GM12878 (cell line): ENCODE measurements around the gene OCA2. TPM values are rescaled to one million over a fixed set of nuclear protein-coding genes. Genes with fewer than 3 reads are reported as not detected.

Source experiments
- ATAC-seq: fragments of 200-7000 bp; cut with Tn5 transposase; 3 replicates; pipeline ENCODE4 v1.9.1; 2020; ENCODE audit warnings: mild to moderate bottlenecking, moderate library complexity
- BruUV-seq: library from RNA; stranded (reverse); fragments of 400-500 nt; replicated peaks from 2 replicates; lab custom pipeline; 2021; lab: Mats Ljungman, UMichigan
- CTCF ChIA-PET: fragments of 300-600 bp; sonication (Branson Sonifier 250); formaldehyde crosslinking; extraction: SDS; loops from one replicate; lab custom pipeline; 2021; ENCODE audit warnings: inconsistent platforms; lab: Yijun Ruan, JAX
- POLR2A ChIA-PET: fragments of 350-600 bp; formaldehyde crosslinking; extraction: SDS; loops from one replicate; lab custom pipeline; 2021; ENCODE audit warnings: inconsistent platforms; lab: Charles Lee
- RAD21 ChIA-PET: fragments of 300-600 bp; sonication (Branson Sonifier 250); formaldehyde crosslinking; loops from one replicate; lab custom pipeline; 2023; ENCODE audit warnings: antibody characterized with exemption; ENCODE audit not compliant: unreplicated experiment; lab: Charles Lee
- SMC1A ChIA-PET: fragments of 300-600 bp; sonication (Branson Sonifier 250); formaldehyde crosslinking; loops from one replicate; lab custom pipeline; 2023; ENCODE audit not compliant: unreplicated experiment, uncharacterized antibody; lab: Charles Lee
- DNase-seq: peaks from one replicate; pipeline ENCODE4 v3.0.0-alpha.2; 2011; ENCODE audit warnings: low read depth, low spot score
- FAIRE-seq: peaks from 3 replicates; lab custom pipeline; 2011; peaks lifted over from hg19 to GRCh38; lab: Jason Lieb, UNC
- H2AFZ ChIP-seq: 2 replicates; pipeline ENCODE4 v1.6.0; 2011; ENCODE audit warnings: low read depth, low read length, control low read depth; ENCODE audit not compliant: control insufficient read depth
- H3K27ac ChIP-seq: 2 replicates; pipeline ENCODE4 v1.5.1; 2011; ENCODE audit warnings: control low read depth; ENCODE audit not compliant: control insufficient read depth, insufficient read depth
- H3K27me3 ChIP-seq, 2 experiments: replicated peaks in 1 of 2; 2 replicates each; pipeline versions ENCODE4 v1.6.0 to v1.6.1; 2011; ENCODE audit warnings: low read length in 1 of 2; ENCODE audit not compliant: control insufficient read depth in 2 of 2, insufficient read depth in 2 of 2
- H3K36me3 ChIP-seq, 2 experiments: 2 replicates each; pipeline ENCODE4 v1.5.1; 2011; ENCODE audit warnings: low read length in 1 of 2; ENCODE audit not compliant: control insufficient read depth in 2 of 2, insufficient read depth in 2 of 2
- H3K4me1 ChIP-seq: 2 replicates; pipeline ENCODE4 v1.6.1; 2011; ENCODE audit warnings: mild to moderate bottlenecking, low read length, moderate library complexity, mixed read lengths; ENCODE audit not compliant: control insufficient read depth, insufficient read depth
- H3K4me2 ChIP-seq: 2 replicates; pipeline ENCODE4 v1.6.0; 2011; ENCODE audit warnings: control low read depth; ENCODE audit not compliant: control insufficient read depth, insufficient read depth
- H3K4me3 ChIP-seq: fragments of 200-600 bp; sonication (generic); 2 replicates; pipeline ENCODE4 v1.5.1; 2016
- H3K79me2 ChIP-seq: 2 replicates; pipeline ENCODE4 v1.6.0; 2011; ENCODE audit warnings: low read length; ENCODE audit not compliant: control insufficient read depth, insufficient read depth
- H3K9ac ChIP-seq: 2 replicates; pipeline ENCODE4 v1.8.0; 2011; ENCODE audit warnings: low read length, control low read depth, mixed read lengths; ENCODE audit not compliant: control insufficient read depth, insufficient read depth
- H3K9me3 ChIP-seq: replicated peaks from 3 replicates; pipeline ENCODE4 v1.5.1; 2011; ENCODE audit warnings: mild to moderate bottlenecking, low read length; ENCODE audit not compliant: control insufficient read depth, insufficient read depth
- H4K20me1 ChIP-seq: 2 replicates; pipeline ENCODE4 v1.6.0; 2011; ENCODE audit not compliant: control insufficient read depth, insufficient read depth
- CBX3 ChIP-seq: fragments of 200-600 bp; sonication (generic); IDR thresholded peaks from 2 replicates; pipeline ENCODE4 v1.6.1; 2016; ENCODE audit warnings: low read depth, borderline replicate concordance
- CBX5 ChIP-seq: sonication (generic); IDR thresholded peaks from 2 replicates; pipeline ENCODE4 v1.6.1; 2016; ENCODE audit warnings: low read depth, moderate library complexity, mild to moderate bottlenecking, inconsistent platforms
- CHD4 ChIP-seq: fragments of 200-600 bp; sonication (generic); IDR thresholded peaks from 2 replicates; pipeline ENCODE4 v1.6.1; 2016; ENCODE audit warnings: mild to moderate bottlenecking
- DPF2 ChIP-seq: fragments of 450-650 bp; IDR thresholded peaks from 2 replicates; pipeline ENCODE4 v1.6.1; 2017; ENCODE audit warnings: mild to moderate bottlenecking
- FOS ChIP-seq: IDR thresholded peaks from 3 replicates; pipeline ENCODE4 v1.6.1; 2011; ENCODE audit warnings: borderline replicate concordance; ENCODE audit not compliant: insufficient read length; ENCODE audit errors: extremely low read depth
- IKZF2 ChIP-seq, 2 experiments: fragments of 450-650 bp; IDR thresholded peaks; 2 replicates each; pipeline ENCODE4 v1.6.1; 2017; ENCODE audit warnings: mild to moderate bottlenecking in 2 of 2, moderate library complexity in 2 of 2
- JUND ChIP-seq: IDR thresholded peaks from 2 replicates; pipeline ENCODE4 v1.6.1; 2012; ENCODE audit warnings: low read depth, mild to moderate bottlenecking, low read length, improper control_type of control experiment, moderate library complexity
- MEF2B ChIP-seq: fragments of 450-650 bp; IDR thresholded peaks from 2 replicates; pipeline ENCODE4 v1.6.1; 2018; ENCODE audit warnings: mild to moderate bottlenecking, moderate library complexity; ENCODE audit not compliant: partially characterized antibody, poor library complexity, severe bottlenecking
- MYC ChIP-seq: IDR thresholded peaks from 2 replicates; pipeline ENCODE4 v1.6.1; 2011; ENCODE audit warnings: mild to moderate bottlenecking, low read length, moderate library complexity, inconsistent platforms; ENCODE audit not compliant: insufficient read depth, insufficient replicate concordance, insufficient read length, severe bottlenecking
- NR2C2 ChIP-seq: IDR thresholded peaks from 2 replicates; pipeline ENCODE4 v1.6.1; 2011; ENCODE audit warnings: borderline replicate concordance, low read depth; ENCODE audit not compliant: control insufficient read depth, insufficient read length
- SMARCA5 ChIP-seq: fragments of 450-650 bp; IDR thresholded peaks from 2 replicates; pipeline ENCODE4 v1.6.1; 2017; ENCODE audit warnings: mild to moderate bottlenecking
- SRF ChIP-seq, 2 experiments: IDR thresholded peaks; 2 replicates each; pipeline ENCODE4 v1.6.1; 2011; ENCODE audit warnings: low read depth in 2 of 2, low read length in 2 of 2, mild to moderate bottlenecking in 1 of 2, moderate library complexity in 1 of 2
- STAT1 ChIP-seq: fragments of 450-650 bp; conservative IDR thresholded peaks from 2 replicates; pipeline ENCODE4 v1.6.1; 2014; ENCODE audit warnings: antibody characterized with exemption, mild to moderate bottlenecking
- TARDBP ChIP-seq: IDR thresholded peaks from 2 replicates; pipeline ENCODE4 v1.6.1; 2016; ENCODE audit warnings: borderline replicate concordance
- YY1 ChIP-seq: IDR thresholded peaks from 2 replicates; pipeline ENCODE4 v1.6.1; 2011; ENCODE audit warnings: low read depth, mild to moderate bottlenecking, low read length
- ZBED1 ChIP-seq: IDR thresholded peaks from 2 replicates; pipeline ENCODE4 v1.6.1; 2016; ENCODE audit warnings: borderline replicate concordance
- ZNF24 ChIP-seq: fragments of 450-650 bp; IDR thresholded peaks from 2 replicates; pipeline ENCODE4 v1.6.1; 2017; ENCODE audit warnings: antibody characterized with exemption, mild to moderate bottlenecking
- ZZZ3 ChIP-seq: IDR thresholded peaks from 2 replicates; pipeline ENCODE4 v1.6.1; 2011; ENCODE audit warnings: low read depth; ENCODE audit not compliant: control insufficient read depth, insufficient read length
- WGBS: methylation state at CpG from one replicate; pipeline ENCODE4 v1.1.6; 2016; ENCODE audit warnings: low lambda C conversion rate; ENCODE audit not compliant: insufficient replicate concordance, insufficient coverage; ENCODE audit errors: missing lambda C conversion rate; 5-methylcytosine and 5-hydroxymethylcytosine counted together
- in situ Hi-C: fragments of 300-500 bp; cut with MboI; formaldehyde crosslinking; loops from 9 replicates; pipeline ENCODE4 v1.14.3; 2018; ENCODE audit warnings: mixed read lengths
- intact Hi-C: fragments of 100-400 bp; cut with micrococcal nuclease; formaldehyde crosslinking; loops from one replicate; pipeline ENCODE4 v1.14.2; 2022; ENCODE audit not compliant: unreplicated experiment
- polyA plus RNA-seq, 11 experiments: library from polyadenylated mRNA; depleted of rRNA in 4 of 11; unstranded in 6 of 11; stranded (reverse) in 5 of 11; fragments of >200 nt; fragmentation: Nextera tagmentation in 4 of 11; fragmentation: Illumina TruSeq in 1 of 11; extraction: Ambion mirVana in 4 of 11; extraction: Trizol in 1 of 11; gene quantifications; 1 replicate in 1 of 11; 2 replicates in 10 of 11; pipeline versions ENCODE4 v1.2.1 to v1.2.3, GENCODE V29; 2011 to 2016; ENCODE audit warnings: inconsistent platforms in 2 of 11, missing spikeins in 2 of 11, low read depth in 1 of 11
- total RNA-seq, 4 experiments: library from RNA; depleted of rRNA in 3 of 4; stranded (reverse); fragments of >200 nt in 3 of 4; fragmentation: Illumina TruSeq in 1 of 4; extraction: Trizol in 1 of 4; gene quantifications; 2 replicates each; pipeline versions ENCODE4 v1.2.1 to v1.2.3, GENCODE V29; 2013 to 2021
- TF ChIP-seq, protein P1 (sequence below): IDR thresholded peaks from 2 replicates; pipeline ENCODE4 v1.6.1; 2011; ENCODE audit warnings: borderline replicate concordance, low read depth, mild to moderate bottlenecking, moderate library complexity, mixed read lengths, low read length; ENCODE audit not compliant: insufficient read depth; ENCODE audit errors: extremely low read length
- TF ChIP-seq, protein P2 (sequence below): fragments of 450-650 bp; IDR thresholded peaks from 2 replicates; pipeline ENCODE4 v1.6.1; 2017; ENCODE audit warnings: mild to moderate bottlenecking

OCA2 gene
- total and polyA plus RNA-seq, 10 of the 15 experiments (the other 5 are each of a cell fraction or from before 2014, with no cell fraction given): 0.04 to 1.8 TPM; not detected in 8

DNA sequence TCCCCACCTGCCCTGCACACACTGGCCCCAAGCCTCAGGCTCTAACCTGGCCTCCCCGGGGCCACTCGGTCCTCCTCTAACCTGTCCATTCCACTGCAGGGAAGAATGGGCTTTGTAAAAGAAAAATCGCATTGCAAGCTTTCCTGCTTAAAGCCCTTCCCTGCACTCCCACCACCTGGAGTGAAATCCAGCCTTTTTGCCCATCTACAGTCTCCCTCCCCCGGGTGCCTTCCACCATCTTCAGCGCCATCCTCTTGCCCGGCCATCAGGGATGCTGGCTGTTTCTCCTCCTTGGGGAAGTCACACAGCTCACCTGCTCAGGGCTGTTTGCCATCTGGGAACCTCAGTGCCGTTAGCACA is 266.9 kb downstream of the OCA2 start:
- RAD21 ChIA-PET: no interaction called here
- H3K27ac ChIP-seq: no peak overlapping the region
- FAIRE-seq: no peak
- no peaks in the 10 kb centered on the region for H3K79me2 ChIP-seq
- H3K27me3 ChIP-seq: no peaks in the 10 kb centered on the region
- WGBS: 30% methylated on average over 7 of the region's 7 CpGs
- no peak for ATAC-seq
- SMC1A ChIA-PET: no interaction called here
- no TSS peak for BruUV-seq
- intact Hi-C loops: no loop called here
- POLR2A ChIA-PET: no interaction called here
- CTCF ChIA-PET: no interaction called here
- no peaks in the 10 kb centered on the region for H4K20me1 ChIP-seq
- H3K36me3 ChIP-seq: no peaks in the 10 kb centered on the region
- no peaks in the 10 kb centered on the region for H3K4me1 ChIP-seq
- no peaks in the 10 kb centered on the region; the same call in 2 of the 3 replicates for H3K9me3 ChIP-seq
- no peak overlapping the region for H3K4me3 ChIP-seq
- no peak for DNase-seq
- no peak overlapping the region for H3K9ac ChIP-seq
- no peak overlapping the region for H3K4me2 ChIP-seq
- no peak overlapping the region for H2AFZ ChIP-seq
- in situ Hi-C loops: no loop called here
- TF ChIP-seq TARDBP (no peak), MYC (no peak), JUND (no peak), YY1 (no peak), CBX5 (no peak), FOS (no peak), MEF2B (no peak), STAT1 (no peak), ZNF24 (no peak), ZBED1 (no peak), IKZF2 (IDR thresholded peaks at IDR 0.05) (no peak), SRF (IDR thresholded peaks at IDR 0.05; ENCODE audit: low read depth in 2 of 2, low read length in 2 of 2) (no peak), DPF2 (no peak), NR2C2 (no peak), CHD4 (no peak), CBX3 (no peak), ZZZ3 (no peak), SMARCA5 (no peak)
- TF ChIP-seq, protein P1, sequence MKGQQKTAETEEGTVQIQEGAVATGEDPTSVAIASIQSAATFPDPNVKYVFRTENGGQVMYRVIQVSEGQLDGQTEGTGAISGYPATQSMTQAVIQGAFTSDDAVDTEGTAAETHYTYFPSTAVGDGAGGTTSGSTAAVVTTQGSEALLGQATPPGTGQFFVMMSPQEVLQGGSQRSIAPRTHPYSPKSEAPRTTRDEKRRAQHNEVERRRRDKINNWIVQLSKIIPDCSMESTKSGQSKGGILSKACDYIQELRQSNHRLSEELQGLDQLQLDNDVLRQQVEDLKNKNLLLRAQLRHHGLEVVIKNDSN: no peak
- TF ChIP-seq, protein P2, sequence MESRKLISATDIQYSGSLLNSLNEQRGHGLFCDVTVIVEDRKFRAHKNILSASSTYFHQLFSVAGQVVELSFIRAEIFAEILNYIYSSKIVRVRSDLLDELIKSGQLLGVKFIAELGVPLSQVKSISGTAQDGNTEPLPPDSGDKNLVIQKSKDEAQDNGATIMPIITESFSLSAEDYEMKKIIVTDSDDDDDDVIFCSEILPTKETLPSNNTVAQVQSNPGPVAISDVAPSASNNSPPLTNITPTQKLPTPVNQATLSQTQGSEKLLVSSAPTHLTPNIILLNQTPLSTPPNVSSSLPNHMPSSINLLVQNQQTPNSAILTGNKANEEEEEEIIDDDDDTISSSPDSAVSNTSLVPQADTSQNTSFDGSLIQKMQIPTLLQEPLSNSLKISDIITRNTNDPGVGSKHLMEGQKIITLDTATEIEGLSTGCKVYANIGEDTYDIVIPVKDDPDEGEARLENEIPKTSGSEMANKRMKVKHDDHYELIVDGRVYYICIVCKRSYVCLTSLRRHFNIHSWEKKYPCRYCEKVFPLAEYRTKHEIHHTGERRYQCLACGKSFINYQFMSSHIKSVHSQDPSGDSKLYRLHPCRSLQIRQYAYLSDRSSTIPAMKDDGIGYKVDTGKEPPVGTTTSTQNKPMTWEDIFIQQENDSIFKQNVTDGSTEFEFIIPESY: no peak
